HG02840 (cell line): ENCODE results near the gene TAF6.
A peak's percentile ranks its signal among the peaks of the same experiment; 100 is the strongest.

ENCODE experiments used
- ATAC-seq: cut with Tn5 transposase; IDR thresholded peaks from one replicate; pipeline ENCODE4 v1.9.1; 2021; ENCODE audit warnings: mild to moderate bottlenecking, moderate library complexity, moderate number of reproducible peaks; ENCODE audit not compliant: unreplicated experiment, low FRiP score

The TAF6 gene

DNA sequence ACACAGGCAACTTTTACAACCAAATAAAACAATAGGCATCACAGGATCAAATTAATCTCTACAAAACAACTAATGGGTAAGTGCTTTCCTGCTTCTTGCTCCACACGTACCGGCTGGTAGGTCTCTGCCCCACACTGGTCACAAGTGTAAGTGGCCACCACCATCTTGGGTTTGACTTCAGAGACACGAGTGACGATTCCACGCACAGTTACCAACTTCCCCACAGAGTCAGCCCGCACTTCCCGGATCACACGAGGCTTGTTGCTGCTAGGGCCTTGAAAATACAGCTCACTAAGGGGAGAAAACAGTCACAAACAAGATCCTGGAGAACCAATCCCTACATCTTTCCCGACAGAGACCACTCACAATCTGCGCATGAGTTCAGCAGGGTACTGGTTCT, 20.2 kb downstream of the TAF6 start:
- no peak for ATAC-seq

DNA sequence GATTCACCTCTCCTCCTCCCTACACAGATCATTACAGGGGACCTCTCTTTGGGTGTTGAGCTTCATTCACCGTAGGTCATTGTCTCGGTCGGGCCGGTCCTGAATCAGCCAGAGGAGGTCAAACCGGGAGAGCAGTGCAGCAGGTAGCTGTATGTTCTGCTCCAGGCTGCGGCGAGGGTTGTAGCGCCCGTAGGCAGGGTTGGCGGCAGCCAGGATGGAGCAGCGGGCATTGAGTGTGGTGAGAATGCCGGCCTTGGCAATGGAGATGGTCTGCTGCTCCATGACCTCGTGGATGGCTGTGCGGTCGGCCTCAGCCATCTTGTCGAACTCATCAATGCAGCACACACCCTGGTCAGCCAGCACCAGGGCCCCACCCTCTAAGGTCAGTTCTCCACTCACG, 23.5 kb downstream of the TAF6 start:
- no peak for ATAC-seq

DNA sequence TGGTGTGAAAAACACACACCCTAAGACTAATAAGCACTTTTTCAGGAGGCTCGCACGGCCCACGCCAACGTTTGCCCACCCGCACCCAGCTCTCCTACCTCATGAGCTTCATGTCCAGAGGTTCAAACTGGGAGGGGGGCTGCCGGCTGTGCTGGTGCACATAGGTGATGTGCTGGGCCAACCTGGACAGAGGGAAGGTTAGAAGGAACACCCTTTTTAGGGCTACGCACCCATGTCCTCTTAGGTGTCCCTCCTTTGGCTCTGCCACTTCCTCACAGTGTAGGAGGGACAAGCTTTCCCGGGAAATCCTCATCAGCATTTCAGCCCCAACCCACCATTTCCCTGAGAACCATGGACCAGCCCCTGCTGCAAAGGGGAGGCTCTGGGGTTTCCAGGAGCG, 23.9 kb downstream of the TAF6 start:
- no peak for ATAC-seq

DNA sequence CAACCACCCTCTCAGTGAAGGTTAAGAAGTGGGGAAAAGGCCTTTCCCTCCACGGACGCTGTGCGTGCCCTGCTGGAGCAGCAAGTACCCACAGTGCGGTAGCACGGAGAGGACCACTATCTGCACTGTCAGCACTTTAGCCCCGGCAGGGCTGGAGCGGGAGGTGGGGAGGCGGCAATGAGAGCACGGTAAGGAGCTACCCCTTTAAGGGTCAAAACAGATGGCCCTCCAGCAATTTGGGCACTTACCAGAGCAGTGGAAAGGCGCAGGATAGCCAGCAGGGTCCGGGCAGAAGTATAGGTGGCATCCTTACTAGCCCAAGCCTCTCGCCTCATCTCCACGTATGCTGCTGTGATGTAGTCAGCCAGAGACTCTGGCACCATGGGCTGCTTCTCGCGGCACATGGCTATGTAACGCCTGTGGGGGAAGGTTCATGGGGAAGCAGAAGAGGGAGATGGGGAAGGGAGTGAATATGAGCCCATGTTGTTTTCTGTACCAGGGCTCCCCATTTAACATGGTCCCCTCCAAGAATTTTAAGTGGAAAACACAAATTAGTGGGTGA, 25.2 kb downstream of the TAF6 start:
- ATAC-seq: no peak

DNA sequence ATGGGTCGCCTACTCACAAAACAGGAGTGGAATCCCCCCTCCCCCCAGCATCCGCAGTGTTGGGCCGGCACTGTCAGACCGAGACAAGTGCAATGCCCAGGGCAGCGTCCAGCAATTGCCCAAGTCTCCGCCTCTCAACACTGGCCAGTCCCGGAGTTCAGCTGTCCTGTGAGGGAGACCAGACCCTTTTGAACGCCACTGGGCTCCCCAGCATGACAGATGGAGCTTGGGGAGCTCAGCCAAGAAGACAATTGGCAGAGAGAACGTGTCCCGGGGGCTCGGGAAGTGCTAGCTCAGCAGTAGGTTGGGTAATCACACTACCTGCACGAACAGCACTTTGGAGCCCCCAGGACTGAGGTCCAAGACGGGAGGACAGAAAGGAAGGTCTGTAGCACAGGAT, 25.7 kb downstream of the TAF6 start:
- ATAC-seq: no peak

DNA sequence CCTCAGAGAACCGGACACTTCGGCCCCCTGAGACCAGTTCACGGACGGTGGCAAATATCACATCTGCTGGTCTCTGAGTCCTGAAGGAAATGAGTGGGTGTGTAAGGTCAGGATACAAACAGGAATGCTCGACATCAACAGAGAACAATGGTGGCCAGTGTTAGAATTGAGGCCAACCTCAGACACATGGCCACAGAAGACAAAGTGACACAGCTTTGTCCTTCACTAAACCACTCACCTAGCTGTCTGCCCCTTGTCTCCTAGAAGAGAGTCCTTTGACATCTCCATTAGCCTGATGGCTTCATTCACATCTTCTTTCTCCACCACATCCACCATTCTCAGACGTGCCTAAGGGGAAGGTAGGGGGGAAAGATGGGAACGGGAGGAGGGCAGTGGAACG, 26.1 kb downstream of the TAF6 start:
- ATAC-seq: no peak

DNA sequence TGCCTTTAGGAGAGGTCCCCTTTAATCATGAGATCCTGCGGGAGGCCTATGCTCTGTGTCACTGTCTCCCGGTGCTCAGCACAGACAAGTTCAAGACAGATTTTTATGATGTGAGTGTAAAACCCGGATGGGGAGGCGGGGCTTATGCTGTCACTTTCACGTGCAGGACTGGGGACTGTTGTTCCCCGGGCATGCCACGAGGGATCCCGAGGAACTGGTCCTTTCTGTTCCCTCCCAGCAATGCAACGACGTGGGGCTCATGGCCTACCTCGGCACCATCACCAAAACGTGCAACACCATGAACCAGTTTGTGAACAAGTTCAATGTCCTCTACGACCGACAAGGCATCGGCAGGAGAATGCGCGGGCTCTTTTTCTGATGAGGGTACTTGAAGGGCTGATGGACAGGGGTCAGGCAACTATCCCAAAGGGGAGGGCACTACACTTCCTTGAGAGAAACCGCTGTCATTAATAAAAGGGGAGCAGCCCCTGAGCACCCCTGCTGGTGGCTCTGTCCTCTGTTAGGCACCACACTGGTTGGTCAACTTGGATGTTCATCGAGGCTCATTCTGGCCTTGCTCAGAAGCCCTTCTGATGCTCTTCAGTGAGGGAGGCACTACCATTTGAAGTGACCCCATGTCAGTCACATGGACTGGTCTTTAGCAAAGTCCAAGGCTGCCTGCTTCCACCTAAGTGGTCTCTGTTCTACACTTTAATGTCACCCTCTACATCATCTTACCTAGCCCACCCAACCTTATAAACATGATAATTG, 27.6 kb downstream of the TAF6 start:
- no peak for ATAC-seq

DNA sequence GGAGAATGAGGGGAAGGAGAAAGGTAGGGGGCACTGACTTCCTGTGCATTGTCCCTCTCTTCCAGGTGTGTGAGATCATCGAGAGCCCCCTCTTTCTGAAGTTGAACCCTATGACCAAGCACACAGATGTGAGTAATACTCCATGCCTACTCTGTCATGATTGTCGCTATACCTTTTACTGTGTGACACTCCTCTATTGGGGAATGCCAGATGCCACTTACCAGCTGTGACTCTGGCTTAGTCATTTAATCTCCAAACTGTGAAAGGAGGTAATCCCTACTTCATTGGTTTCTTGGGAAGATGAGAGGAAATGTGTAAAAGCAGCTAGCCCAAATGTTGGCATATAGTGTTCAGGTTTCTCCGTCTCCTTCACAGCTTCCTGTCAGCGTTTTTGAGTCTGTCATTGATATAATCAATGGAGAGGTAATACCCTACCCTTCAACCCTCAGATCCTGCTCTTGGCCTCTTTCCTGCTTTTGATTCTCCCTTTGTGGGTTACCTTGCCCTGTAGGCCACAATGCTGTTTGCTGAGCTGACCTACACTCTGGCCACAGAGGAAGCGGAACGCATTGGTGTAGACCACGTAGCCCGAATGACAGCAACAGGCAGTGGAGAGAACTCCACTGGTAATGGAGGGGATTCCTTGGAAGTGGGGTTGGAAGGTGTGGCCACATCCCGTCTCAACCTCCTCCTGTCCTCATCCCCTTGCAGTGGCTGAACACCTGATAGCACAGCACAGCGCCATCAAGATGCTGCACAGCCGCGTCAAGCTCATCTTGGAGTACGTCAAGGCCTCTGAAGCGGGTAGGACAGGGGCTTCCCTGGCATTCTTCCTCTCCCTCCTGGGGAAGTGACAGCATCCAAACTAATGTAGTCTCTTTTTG, 28.4 kb downstream of the TAF6 start:
- ATAC-seq: no peak

DNA sequence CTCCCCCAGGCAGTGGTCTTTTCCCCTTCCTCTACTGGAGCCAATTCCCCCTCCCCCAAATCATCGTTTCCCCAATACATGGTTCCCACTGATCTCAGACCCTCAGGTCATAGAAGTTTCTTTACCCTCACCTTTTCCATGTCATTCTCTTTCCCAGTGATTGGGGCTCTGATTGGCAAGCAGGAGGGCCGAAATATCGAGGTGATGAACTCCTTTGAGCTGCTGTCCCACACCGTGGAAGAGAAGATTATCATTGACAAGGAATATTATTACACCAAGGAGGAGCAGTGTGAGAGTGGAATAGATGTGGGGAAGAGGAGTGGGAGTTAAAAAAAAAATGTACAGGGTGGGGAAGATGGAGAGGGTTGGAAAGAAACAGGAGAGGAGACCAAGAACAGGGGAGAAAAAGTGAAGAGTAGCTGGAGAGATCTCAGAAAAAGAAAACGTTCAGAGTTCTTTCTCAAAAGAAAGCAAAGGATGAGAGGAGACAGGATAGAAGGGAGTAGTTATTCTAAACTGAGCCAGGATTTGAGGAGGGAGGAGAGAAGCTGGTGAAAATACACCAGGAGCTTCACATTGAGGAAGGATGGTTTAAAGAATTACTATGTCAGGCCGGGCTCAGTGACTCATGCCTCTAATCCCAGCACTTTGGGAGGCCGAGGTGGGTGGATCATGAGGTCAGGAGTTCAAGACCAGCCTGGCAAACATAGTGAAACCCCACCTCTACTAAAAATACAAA, 29.5 kb downstream of the TAF6 start:
- ATAC-seq: no peak

DNA sequence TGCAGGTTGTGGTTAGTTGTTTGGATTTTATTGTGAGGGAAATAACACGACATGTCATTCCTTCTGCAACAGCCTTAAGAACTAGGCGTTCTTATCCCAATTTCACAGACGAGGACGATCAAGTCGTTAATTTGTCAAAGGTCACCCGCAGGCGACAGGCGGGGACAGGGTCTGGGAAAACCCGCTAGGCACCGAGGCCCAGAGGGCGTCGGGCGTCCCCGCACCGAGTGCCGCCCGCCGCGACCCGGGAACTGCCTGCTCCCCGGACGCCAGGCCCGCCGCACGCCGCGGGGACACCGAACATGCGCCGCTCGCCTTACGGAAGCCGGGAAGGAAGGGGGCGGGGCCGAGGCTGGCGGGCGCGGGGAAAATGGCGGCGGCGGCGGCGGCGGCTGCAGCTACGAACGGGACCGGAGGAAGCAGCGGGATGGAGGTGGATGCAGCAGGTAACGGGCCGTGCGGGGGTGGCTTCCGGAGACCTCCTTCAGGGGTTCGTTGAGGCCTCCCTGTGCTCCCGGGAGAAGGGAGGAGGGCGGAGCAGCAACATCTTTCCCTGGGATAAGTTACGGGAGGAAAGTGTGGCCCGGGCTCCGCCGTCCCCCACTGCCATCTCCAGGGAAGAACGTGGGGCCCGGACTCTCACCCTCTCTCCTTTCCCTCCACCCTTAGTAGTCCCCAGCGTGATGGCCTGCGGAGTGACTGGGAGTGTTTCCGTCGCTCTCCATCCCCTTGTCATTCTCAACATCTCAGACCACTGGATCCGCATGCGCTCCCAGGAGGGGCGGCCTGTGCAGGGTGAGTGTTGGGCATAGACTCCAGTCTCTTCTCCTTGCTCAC, 30.3 kb downstream of the TAF6 start, which contains the start of gene COPS6:
TSS of gene COPS6 (plus strand) at position 349 of the 837 bp plus-strand sequence. CDS start at position 371, 22 bp downstream.
- no peak for ATAC-seq

DNA sequence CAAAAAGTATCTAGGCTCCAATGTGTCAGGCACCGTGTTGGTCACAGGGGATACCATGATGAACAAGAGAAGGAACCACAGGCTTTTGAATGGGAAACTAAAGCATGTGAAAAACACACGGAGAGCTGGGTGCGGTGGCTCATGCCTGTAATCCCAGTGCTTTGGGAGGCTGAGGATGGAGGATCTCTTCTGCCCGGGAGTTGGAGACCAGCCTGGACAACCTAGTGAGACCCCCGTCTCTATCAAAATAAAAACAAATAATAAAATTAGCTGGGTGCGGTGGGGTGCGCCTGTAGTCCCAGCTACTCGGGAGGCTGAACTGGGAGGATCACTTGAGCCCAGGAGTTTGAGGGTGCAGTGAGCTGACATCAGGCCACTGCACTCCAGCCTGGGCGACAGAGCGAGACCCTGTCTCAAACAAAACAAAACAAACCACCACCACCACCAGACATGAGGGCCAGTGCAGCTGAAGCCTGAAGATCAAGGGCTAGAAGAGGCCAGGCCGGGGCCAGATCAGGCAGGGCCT, 31.0 kb downstream of the TAF6 start:
- no peak for ATAC-seq

DNA sequence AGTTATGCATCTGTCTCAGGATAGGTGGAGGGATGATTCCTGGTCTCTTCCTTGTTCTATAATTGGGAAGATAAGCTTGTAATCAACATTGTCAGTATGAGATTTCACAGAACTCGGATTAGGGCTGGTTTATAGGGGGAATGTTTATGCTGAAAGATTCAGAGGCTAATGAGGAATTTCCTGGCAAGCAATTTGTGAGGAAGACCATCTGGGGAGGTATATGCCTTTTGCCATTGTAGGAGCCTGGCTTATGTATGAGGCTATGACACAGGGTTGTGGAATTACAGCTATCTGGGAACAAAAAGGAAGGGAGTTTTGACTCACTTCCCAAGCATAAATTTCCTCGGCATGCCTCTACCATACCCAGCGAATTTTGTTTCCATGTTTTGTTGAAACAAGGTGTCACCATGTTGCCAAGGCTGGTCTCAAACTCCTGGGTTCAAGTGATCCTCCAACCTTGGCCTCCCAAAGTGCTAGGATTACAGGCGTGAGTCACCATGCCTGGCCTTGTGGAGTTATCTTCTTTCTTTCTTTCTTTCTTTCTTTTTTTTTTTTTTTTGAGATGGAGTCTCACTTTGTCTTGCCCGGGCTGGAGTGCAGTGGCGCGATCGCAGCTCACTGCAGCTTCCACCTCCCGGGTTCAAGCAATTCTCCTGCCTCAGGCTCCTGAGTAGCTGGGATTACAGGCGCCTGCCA, 32.0 kb downstream of the TAF6 start:
- ATAC-seq: no peak

DNA sequence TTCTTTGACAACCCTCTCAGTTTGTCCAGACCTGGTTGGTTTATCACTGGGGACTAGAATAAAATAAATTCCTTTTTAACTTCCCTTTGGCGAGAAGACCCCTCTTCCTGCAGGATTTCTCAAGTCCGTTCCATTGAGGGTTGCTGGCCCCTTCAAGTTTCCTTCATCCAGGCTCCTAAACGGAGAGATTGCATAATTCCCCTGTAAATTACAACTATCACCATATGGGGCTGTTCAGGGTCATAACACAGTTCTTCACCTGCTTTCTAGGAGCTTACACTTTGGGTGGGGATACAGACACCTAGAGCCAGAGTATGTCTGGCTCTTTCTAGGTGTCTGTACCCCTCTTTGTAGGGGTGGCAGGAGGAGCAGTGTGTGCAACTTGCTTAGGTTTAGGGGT, 33.6 kb downstream of the TAF6 start:
- ATAC-seq: no peak

DNA sequence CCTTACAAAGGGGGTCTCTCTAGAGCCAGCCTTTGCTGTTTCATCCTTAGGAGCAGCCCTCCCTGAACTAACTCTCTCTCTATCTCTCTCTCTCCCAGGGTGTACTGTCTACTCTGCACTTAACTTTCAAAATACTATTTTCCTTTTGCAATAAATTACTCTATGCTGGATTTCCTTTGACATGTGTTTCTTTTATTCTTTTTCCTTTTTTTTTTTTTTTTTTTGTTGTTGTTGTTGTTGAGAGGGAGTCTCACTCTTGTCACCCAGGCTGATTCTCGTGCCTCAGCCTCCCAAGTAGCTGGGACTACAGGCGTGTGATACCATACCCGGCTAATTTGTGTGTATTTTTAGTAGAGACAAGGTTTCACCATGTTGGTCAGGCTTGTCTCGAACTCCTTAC, 36.2 kb downstream of the TAF6 start:
- ATAC-seq: no peak

DNA sequence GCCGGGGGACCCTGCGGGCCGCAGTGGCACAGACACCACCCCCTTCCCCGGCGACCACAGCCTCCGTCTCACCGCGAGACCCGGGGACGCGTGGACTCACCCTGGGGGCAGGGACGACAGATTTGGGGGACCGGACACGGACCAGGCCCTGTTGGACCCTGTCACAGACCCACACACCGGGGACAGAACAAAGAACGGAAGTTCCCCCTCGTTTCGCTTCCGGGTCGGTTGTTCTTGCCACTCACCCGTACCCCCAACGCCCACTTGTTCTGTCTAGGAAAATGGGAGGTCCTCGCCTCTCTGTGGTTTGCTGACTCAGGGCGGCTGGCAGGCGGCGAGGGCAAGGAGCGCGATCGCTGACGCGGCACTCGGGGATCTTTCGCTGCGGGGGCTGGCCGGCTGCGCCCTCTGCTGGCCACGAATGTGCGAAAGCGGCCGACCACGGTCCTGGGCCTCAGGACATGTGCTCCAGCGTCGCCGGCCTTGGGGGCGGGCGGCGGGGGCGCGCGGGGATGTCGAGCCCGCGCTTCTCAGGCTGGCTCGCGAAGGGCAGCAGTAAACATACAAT, 37.5 kb downstream of the TAF6 start, which contains the start of gene ZNF3:
TSS of gene ZNF3 (minus strand) at position 189 of the 568 bp plus-strand sequence. CDS start 4,366 bp downstream, outside the sequence.
- peak; percentile 83 for ATAC-seq

DNA sequence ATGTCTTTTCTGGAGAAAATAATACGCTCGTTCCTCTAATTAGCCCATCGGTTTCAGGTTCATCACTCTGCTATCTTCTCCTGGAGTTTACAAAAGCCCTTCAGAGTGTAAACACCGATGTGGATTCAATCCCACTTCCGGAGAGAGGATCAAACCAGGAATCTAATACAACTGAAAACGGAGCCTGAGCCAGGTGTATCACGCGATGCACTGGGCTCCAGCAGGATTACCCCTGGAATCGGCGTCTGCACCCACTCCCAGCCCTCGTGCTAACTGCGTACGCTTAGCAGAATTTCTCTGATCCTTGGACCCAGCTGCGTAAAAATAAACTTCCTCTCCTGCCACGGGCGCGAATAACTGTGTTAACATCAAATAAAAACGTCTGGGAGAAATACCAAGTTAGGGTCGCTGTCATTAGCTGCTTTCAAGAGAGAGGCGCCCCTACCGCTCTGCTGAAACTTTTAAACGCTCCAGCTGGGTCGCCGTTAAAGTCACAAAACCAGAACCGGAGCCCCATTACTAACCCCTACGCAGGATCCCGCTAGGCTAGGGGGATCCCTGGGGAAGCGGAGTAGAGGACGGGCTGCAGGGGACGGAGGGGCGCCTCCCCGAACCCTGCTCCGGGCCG, 38.1 kb downstream of the TAF6 start:
- ATAC-seq: no peak

DNA sequence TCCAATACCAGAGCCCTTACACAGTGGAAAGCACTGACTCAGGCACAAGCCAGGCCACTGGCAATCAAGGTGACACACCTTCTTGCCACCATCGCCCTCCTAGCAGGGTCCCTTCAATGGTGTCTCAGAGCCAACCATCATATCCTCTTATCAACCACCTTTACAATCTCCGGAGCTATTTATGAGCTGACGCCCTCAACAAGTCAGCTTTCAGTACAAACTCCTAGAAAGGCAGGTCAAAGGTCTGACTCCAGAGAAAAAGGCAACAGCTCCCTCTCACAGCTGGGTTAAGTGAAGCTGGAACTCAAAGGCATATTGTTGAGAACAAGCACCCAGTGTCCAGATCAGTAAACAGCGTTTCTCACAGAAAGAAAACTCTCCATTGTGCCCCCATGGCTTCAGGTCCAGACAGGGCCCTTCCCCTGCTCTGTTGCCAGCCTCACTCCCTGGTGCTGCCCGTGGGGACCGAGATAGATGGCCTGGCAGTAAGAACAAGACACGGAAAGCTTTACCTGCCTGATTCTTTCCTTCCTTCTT, 40.1 kb downstream of the TAF6 start:
- ATAC-seq: no peak

DNA sequence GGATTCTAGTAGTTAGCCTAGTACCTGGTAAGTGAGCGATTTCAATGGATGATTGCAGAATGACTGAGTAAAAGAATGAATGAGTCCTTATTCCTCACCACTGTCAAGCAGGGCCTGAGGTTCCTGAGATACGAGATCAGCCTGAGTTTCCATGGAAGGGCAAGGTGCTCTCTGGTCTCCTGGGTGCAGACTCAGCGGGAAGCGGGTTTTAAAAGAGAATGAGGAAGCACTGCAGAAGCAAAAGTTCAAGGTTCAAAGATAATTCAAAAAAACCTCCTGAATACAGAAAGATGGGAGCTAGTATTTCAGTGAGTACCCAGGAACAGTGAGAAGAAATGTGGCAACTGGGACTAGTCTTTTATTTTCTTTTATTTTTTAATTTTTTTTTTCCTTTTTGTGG, 42.0 kb downstream of the TAF6 start:
- no peak for ATAC-seq
